ENCODE results near the gene TSKS.

DNA sequence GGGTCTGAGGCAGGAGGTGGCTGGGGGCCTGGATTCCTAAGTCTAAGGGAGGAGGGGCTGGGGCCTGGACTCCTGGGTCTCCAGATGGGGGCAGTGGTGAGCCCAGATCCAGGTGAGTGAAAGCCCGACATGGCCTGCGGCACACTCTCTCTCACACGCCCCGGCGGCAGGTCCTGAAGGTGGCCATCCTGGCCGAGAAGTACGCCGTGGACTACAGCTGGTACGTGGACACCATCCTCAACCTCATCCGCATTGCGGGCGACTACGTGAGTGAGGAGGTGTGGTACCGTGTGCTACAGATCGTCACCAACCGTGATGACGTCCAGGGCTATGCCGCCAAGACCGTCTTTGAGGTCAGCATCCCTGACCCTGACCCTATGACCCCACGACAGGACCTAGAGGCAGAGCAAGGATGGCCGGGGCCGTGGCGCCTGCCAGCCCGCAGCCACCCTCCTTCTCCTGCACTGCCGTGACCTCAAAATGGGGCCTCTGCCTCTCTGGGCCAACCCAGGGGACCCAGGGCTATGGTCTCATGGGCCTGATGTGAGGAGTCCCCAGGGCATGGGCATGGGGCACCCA is 36.8 kb upstream of the TSKS start:
- no peak for TF ChIP-seq EZH2 (IDR thresholded peaks at IDR 0.05)
- TF ChIP-seq SRF (IDR thresholded peaks at IDR 0.05; ENCODE audit: low read depth): no peak
- TF ChIP-seq, protein P1, sequence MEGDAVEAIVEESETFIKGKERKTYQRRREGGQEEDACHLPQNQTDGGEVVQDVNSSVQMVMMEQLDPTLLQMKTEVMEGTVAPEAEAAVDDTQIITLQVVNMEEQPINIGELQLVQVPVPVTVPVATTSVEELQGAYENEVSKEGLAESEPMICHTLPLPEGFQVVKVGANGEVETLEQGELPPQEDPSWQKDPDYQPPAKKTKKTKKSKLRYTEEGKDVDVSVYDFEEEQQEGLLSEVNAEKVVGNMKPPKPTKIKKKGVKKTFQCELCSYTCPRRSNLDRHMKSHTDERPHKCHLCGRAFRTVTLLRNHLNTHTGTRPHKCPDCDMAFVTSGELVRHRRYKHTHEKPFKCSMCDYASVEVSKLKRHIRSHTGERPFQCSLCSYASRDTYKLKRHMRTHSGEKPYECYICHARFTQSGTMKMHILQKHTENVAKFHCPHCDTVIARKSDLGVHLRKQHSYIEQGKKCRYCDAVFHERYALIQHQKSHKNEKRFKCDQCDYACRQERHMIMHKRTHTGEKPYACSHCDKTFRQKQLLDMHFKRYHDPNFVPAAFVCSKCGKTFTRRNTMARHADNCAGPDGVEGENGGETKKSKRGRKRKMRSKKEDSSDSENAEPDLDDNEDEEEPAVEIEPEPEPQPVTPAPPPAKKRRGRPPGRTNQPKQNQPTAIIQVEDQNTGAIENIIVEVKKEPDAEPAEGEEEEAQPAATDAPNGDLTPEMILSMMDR (IDR thresholded peaks at IDR 0.05 in 2 of 3, conservative IDR thresholded peaks at IDR 0.05 in 1 of 3; ENCODE audit: borderline replicate concordance in 1 of 3, insufficient read depth in 1 of 3, low read depth in 2 of 3, low read length in 2 of 3): peak in 2 of 3 experiments; percentile 29 to 41; a peak in 2 of 6 replicates
- TF ChIP-seq ZNF274 (IDR thresholded peaks at IDR 0.05; ENCODE audit: low read depth, low read length): no peak
- TF ChIP-seq YY1 (IDR thresholded peaks at IDR 0.05; ENCODE audit: extremely low read depth, insufficient replicate concordance, low read depth, low read length): no peak
- no peak for TF ChIP-seq POLR2A (IDR thresholded peaks at IDR 0.05; ENCODE audit: borderline replicate concordance, extremely low read depth, insufficient read depth, insufficient read length)
- TF ChIP-seq, protein P2, sequence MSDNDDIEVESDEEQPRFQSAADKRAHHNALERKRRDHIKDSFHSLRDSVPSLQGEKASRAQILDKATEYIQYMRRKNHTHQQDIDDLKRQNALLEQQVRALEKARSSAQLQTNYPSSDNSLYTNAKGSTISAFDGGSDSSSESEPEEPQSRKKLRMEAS (IDR thresholded peaks at IDR 0.05): no peak
- TF ChIP-seq, protein P3, sequence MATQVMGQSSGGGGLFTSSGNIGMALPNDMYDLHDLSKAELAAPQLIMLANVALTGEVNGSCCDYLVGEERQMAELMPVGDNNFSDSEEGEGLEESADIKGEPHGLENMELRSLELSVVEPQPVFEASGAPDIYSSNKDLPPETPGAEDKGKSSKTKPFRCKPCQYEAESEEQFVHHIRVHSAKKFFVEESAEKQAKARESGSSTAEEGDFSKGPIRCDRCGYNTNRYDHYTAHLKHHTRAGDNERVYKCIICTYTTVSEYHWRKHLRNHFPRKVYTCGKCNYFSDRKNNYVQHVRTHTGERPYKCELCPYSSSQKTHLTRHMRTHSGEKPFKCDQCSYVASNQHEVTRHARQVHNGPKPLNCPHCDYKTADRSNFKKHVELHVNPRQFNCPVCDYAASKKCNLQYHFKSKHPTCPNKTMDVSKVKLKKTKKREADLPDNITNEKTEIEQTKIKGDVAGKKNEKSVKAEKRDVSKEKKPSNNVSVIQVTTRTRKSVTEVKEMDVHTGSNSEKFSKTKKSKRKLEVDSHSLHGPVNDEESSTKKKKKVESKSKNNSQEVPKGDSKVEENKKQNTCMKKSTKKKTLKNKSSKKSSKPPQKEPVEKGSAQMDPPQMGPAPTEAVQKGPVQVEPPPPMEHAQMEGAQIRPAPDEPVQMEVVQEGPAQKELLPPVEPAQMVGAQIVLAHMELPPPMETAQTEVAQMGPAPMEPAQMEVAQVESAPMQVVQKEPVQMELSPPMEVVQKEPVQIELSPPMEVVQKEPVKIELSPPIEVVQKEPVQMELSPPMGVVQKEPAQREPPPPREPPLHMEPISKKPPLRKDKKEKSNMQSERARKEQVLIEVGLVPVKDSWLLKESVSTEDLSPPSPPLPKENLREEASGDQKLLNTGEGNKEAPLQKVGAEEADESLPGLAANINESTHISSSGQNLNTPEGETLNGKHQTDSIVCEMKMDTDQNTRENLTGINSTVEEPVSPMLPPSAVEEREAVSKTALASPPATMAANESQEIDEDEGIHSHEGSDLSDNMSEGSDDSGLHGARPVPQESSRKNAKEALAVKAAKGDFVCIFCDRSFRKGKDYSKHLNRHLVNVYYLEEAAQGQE (IDR thresholded peaks at IDR 0.05; ENCODE audit: low read depth): no peak
- no peak for TF ChIP-seq CEBPB (IDR thresholded peaks at IDR 0.05; ENCODE audit: low read depth)
- no peak for TF ChIP-seq POLR2AphosphoS5 (IDR thresholded peaks at IDR 0.05; ENCODE audit: low read depth, low read length)
